Amniotic stem cell (primary cell): Measurements from ENCODE around the gene VN1R5.
"Not testable (repeated sequence)": the region's sequence is repeated elsewhere in the genome, so short reads cannot be mapped to it uniquely, and the experiment has no call there.

Experiments used
- DNase-seq: peaks from one replicate; lab custom pipeline; 2025; lab: John Stamatoyannopoulos, UW

Gene VN1R5

GRCh38 chr1:247273013-247273412 lies 17.1 kb downstream of the VN1R5 start:
- DNase-seq: no peak

- no peak for DNase-seq
Measured at GRCh38 chr1:247274605-247275256, 18.9 kb downstream of the VN1R5 start.

GRCh38 chr1:247277191-247277590 lies 21.3 kb downstream of the VN1R5 start:
- no peak for DNase-seq

- DNase-seq: no peak
Measured at GRCh38 chr1:247281001-247281574, 25.2 kb downstream of the VN1R5 start.

- no peak for DNase-seq
Measured at GRCh38 chr1:247286134-247286670, 30.3 kb downstream of the VN1R5 start.

- DNase-seq: no peak
Measured at GRCh38 chr1:247287460-247287859, 31.6 kb downstream of the VN1R5 start.

GRCh38 chr1:247288341-247288740 lies 32.5 kb downstream of the VN1R5 start:
- no peak for DNase-seq

GRCh38 chr1:247289274-247289892 lies 33.5 kb downstream of the VN1R5 start:
- not testable (repeated sequence) for DNase-seq

- no peak for DNase-seq
Measured at GRCh38 chr1:247290576-247290975, 34.7 kb downstream of the VN1R5 start.

GRCh38 chr1:247291161-247291560 lies 35.3 kb downstream of the VN1R5 start:
- no peak for DNase-seq

GRCh38 chr1:247291833-247292561 lies 36.1 kb downstream of the VN1R5 start:
- DNase-seq: no peak

- DNase-seq: no peak
Measured at GRCh38 chr1:247293047-247293446, 37.2 kb downstream of the VN1R5 start.

GRCh38 chr1:247294282-247294681 lies 38.4 kb downstream of the VN1R5 start:
- no peak for DNase-seq

GRCh38 chr1:247295274-247295684 lies 39.4 kb downstream of the VN1R5 start:
- no peak for DNase-seq

GRCh38 chr1:247295746-247296145 lies 39.9 kb downstream of the VN1R5 start:
- DNase-seq: no peak

- no peak for DNase-seq
Measured at GRCh38 chr1:247296599-247297180, 40.8 kb downstream of the VN1R5 start.

GRCh38 chr1:247297263-247298123 lies 41.6 kb downstream of the VN1R5 start:
- DNase-seq: no peak

- DNase-seq: no peak
Measured at GRCh38 chr1:247298124-247298481, 42.2 kb downstream of the VN1R5 start.

- no peak for DNase-seq
Measured at GRCh38 chr1:247298701-247299100, 42.8 kb downstream of the VN1R5 start.

- no peak for DNase-seq
Measured at GRCh38 chr1:247299723-247300381, 44.0 kb downstream of the VN1R5 start.
